Epithelial cell of proximal tubule (primary cell): Measurements from ENCODE around the gene RPS6KL1. TPM values are rescaled to one million over a fixed set of nuclear protein-coding genes. Genes with fewer than 3 reads are reported as not detected.

Source experiments
- DNase-seq: peaks from one replicate; pipeline ENCODE4 v3.0.0-alpha.2; 2011; ENCODE audit warnings: low read depth
- H3K4me3 ChIP-seq: 2 replicates; pipeline ENCODE4 v1.5.1; 2011; ENCODE audit warnings: low read depth, mild to moderate bottlenecking, low read length
- CTCF ChIP-seq: conservative IDR thresholded peaks from 2 replicates; pipeline ENCODE4 v1.5.1; 2012; ENCODE audit warnings: low read depth, mild to moderate bottlenecking, low read length
- total RNA-seq: library from RNA; depleted of rRNA; stranded (reverse); fragments of >200 nt; gene quantifications from 2 replicates; pipeline ENCODE4 v1.2.3, GENCODE V29; 2015

The RPS6KL1 gene
- total RNA-seq, 1 donor from 2014 or later, result 18.7 TPM

DNA sequence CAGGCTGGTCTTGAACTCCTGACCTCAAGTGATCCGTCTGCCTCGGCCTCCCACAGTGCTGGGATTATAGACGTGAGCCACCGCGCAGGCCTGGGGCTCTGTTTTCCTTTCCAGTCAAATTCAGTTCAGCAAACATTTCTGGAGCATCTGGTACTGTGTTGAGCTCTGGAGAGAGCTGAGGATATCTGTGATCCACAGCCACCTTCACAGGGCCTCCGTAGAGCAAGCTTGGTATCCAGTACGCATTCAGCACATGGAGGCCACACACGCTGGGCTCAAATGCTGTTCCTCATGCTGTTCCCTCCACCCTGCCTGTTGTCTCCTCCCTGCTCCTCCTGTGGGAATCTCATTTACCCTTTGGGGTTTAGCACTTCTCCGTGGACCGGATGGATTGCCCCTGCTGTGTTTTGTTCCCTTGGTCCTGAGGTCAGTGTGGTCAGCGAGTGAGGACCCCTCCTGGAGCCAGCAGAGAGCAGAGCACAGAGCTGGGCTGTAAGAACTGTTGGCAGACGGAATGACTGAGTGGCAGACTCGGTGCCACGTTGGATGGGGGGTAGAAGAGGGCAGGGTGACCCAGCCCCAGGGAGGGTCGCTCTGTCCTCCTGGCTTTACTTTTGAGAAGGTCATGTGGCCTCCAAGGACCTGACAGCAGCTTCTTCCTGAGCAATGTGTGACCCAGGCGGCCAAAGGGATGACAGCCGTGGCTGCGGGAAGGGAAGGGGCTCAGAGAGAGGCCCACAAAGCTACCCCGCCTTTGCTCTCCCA, 891 bp downstream of the RPS6KL1 start:
- no peak for DNase-seq
- no peak for TF ChIP-seq CTCF
- peak overlapping the region; percentile 75 for H3K4me3 ChIP-seq

GRCh38 chr14:74921053-74921620, 1.9 kb downstream of the RPS6KL1 start:
- no peak for DNase-seq
- H3K4me3 ChIP-seq, result no peak overlapping the region
- TF ChIP-seq CTCF, result no peak

DNA sequence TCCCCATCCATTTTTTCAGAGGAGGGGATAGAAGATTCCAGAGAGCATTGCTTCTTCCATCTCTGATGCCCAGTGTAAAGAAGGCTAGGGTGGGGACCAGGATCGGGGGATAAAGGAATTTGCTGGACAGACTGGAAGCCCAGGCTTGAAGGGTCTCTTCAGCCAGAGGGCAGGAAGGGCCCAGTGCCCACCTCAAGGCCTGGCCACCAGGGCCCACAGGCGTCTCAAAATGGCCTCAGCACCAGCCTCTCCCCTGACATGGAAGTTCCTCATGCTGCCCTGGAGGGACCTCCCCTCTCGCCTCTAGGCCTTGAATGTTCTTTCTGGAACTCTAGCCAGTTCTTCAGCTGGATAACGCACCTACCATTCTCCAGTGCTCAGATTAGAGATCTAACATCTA, 2.8 kb downstream of the RPS6KL1 start:
- no peak for DNase-seq
- H3K4me3 ChIP-seq, result no peak overlapping the region
- TF ChIP-seq CTCF, result no peak

DNA sequence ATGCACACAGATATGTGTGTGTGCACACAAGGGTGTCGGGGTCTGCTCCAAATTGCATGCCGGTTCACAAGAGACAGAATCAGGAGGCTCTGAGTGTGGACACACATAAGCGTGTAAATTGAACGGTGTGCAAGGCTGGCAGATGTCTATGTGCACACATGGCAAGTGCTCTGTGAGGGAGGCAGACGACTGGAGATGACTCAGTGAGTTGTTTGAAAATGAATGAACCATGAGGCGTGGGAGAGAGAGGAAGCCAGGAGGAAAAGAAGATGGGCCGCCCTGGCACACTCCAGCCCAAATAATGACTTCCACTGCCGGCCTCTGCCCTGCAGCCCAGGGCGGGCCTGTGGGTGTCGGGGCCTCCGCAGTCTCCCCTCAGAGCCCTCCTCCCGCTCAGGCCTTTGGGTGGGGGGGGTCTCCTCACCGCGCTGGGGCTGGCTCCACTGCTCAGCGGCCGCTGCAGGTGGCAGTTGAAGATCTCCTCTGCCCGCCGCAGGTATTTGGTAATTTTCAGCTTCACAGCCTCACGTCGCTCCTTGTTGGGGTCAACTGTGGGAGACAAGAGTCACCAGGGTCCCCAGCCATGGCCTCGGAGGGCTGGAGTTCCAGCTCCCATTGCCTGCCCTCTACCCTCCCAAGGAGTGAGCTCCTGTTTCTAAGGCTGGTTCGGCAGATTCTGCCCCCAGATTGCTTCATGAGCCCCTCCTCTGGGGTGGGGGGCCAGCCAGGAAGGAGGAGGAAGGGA, 3.5 kb downstream of the RPS6KL1 start:
- TF ChIP-seq CTCF, result no peak
- DNase-seq, result no peak
- H3K4me3 ChIP-seq, result no peak overlapping the region

DNA sequence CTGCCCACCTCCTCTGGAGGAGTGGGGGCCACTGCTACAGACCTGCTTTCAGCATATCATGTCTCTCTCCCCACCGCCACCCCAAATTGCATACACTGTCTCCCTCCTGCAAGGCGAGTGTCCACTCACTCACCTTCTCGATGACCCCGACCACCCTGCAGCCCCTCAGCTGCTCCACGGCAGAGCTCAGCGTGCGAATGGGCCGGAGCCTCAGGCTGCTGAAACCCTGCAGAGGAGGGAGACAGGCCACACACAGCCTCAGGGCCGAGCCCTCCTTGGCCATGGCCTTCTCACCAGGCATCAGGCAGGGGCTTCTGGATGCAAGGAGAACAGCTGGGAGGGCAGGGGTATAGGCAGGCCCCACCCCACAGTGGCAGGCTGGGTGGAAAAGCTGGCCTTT, 4.7 kb downstream of the RPS6KL1 start:
- no peak for DNase-seq
- no peak overlapping the region for H3K4me3 ChIP-seq
- TF ChIP-seq CTCF, result no peak

DNA sequence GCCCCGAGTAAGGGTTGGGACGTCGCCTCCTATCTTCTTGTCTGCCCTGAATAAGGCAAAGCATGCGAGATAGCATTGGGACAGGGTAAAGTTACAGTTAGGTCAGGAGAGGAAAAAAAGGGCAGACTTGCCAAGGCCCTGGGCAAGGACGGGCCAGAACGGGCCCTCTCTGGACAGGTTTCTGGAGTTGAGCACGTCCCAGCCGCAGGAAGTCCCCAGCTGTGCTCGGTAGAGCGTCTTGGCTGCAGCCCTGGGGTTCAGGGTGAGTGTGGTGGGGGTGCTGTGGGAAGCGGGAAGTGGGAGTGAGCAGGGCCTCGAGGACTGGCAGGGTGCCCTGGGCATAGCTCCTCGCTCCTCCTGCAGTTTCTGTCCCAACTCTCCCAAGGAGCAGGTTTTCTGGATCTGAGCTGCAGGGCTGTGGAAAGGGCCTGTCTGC, 5.4 kb downstream of the RPS6KL1 start:
- no peak for DNase-seq
- no peak for TF ChIP-seq CTCF
- H3K4me3 ChIP-seq, result no peak overlapping the region
